T-helper 2 cell (primary cell): ENCODE results near the gene GIMAP8.
"Not testable (repeated sequence)": the region's sequence is repeated elsewhere in the genome, so short reads cannot be mapped to it uniquely, and the experiment has no call there.

Experiments
- DNase-seq, 5 experiments: peaks; one replicate each; pipeline versions ENCODE4 v3.0.0 to v3.0.0-alpha.2; 2012 to 2022

Gene GIMAP8

GRCh38 chr7:150441524-150441923, 8.9 kb upstream of the GIMAP8 start:
- no peak for DNase-seq

GRCh38 chr7:150442811-150443210, 7.6 kb upstream of the GIMAP8 start:
- no peak for DNase-seq

GRCh38 chr7:150443793-150444540, 6.5 kb upstream of the GIMAP8 start:
- no peak for DNase-seq

- no peak for DNase-seq
Measured at GRCh38 chr7:150444674-150445365, 5.6 kb upstream of the GIMAP8 start.

GRCh38 chr7:150446288-150446938, 4.0 kb upstream of the GIMAP8 start:
- DNase-seq, result peak in 1 of 5 experiments; percentile 64

GRCh38 chr7:150447966-150448788, 2.3 kb upstream of the GIMAP8 start:
- DNase-seq, result no peak

- DNase-seq, result peak; percentile 55 to 91 (median 79)
Measured at GRCh38 chr7:150448789-150449147, 1.7 kb upstream of the GIMAP8 start.

- peak in 1 of 5 experiments; percentile 27 for DNase-seq
Measured at GRCh38 chr7:150449206-150449952, 1.1 kb upstream of the GIMAP8 start.

GRCh38 chr7:150451097-150451793, 815 bp downstream of the GIMAP8 start:
- DNase-seq, result peak in 4 of 5 experiments; percentile 34 to 85 (median 57)

GRCh38 chr7:150451833-150452461, 1.5 kb downstream of the GIMAP8 start:
- DNase-seq, result peak in 1 of 5 experiments; percentile 76

GRCh38 chr7:150453181-150453580, 2.8 kb downstream of the GIMAP8 start:
- DNase-seq, result peak in 2 of 5 experiments; percentile 47

- DNase-seq, result no peak
Measured at GRCh38 chr7:150453892-150454291, 3.5 kb downstream of the GIMAP8 start.

GRCh38 chr7:150457064-150457463, 6.6 kb downstream of the GIMAP8 start:
- not testable (repeated sequence) for DNase-seq

GRCh38 chr7:150458235-150458634, 7.8 kb downstream of the GIMAP8 start:
- no peak for DNase-seq

- no peak for DNase-seq
Measured at GRCh38 chr7:150458756-150459155, 8.3 kb downstream of the GIMAP8 start.

GRCh38 chr7:150461520-150461919, 11.1 kb downstream of the GIMAP8 start:
- no peak for DNase-seq

- no peak for DNase-seq
Measured at GRCh38 chr7:150462413-150462812, 12.0 kb downstream of the GIMAP8 start.

- peak in 1 of 5 experiments; percentile 55 for DNase-seq
Measured at GRCh38 chr7:150463461-150463860, 13.0 kb downstream of the GIMAP8 start.

GRCh38 chr7:150464962-150465361, 14.5 kb downstream of the GIMAP8 start:
- DNase-seq, result no peak

GRCh38 chr7:150465414-150465813, 15.0 kb downstream of the GIMAP8 start:
- no peak for DNase-seq

- DNase-seq, result no peak
Measured at GRCh38 chr7:150466477-150466876, 16.0 kb downstream of the GIMAP8 start.
